GM19397 (cell line): ENCODE results near the gene NAALADL1.

ENCODE experiments used
- ATAC-seq: cut with Tn5 transposase; IDR thresholded peaks from one replicate; pipeline ENCODE4 v1.9.1; 2021; ENCODE audit warnings: mild to moderate bottlenecking, moderate library complexity; ENCODE audit not compliant: unreplicated experiment

The NAALADL1 gene

GRCh38 chr11:65083834-65084597 lies 25.7 kb upstream of the NAALADL1 start, which contains the start of the genes CDCA5 and ZFPL1:
CDCA5 (minus strand) TSS chr11:65084040; CDS start chr11:65083978, 62 bp downstream.
ZFPL1 (plus strand) TSS chr11:65084222; CDS start chr11:65084699, 477 bp downstream.
- peak; percentile 76 for ATAC-seq

- no peak for ATAC-seq
Measured at GRCh38 chr11:65083134-65083833, 24.9 kb upstream of the NAALADL1 start.

DNA sequence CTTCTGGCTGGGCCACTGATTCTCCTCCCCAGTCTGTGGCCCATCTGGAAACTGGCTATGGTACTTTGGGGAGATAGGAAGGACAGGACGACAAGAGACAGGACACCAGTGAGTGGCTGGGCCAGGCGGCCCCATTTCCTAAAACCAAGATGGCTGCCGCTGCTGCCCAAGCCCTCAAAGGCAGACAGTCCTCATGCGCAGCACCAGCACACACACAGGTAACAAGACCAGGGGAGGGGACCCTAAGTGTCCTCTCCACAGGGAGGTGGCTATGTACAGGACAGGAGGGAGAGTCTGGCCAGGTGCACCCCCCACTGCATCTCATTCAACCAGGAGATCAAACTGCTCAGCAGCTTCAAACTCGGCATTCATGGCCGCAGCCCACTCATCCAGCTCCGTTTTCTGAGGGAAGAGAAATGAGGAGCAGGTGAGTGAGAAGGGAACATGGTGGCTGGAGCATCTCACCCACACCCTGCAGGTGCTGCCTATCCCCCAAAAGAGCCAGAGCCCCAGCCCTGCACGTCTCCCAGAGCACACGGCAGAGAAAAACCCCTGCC lies 20.5 kb upstream of the NAALADL1 start:
- ATAC-seq: no peak

DNA sequence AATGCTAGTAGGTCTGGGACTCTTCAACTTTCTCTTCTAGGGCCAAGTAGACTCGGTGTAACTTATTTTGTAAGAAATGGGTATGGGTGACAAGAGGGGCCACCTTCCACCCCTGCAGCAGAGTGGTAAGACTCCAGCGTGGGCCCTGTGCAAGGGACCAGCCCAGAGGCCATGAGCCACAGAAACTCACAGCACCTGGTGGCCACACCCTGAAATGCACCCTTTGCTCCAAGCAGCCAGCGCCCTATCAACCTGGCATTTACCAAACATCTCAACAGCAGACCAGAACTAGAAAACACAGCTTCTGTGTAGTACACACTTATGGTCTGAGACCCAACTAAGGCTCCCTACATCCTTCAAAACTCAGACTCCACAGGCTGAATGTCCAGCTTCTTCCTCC lies 19.8 kb upstream of the NAALADL1 start:
- no peak for ATAC-seq

DNA sequence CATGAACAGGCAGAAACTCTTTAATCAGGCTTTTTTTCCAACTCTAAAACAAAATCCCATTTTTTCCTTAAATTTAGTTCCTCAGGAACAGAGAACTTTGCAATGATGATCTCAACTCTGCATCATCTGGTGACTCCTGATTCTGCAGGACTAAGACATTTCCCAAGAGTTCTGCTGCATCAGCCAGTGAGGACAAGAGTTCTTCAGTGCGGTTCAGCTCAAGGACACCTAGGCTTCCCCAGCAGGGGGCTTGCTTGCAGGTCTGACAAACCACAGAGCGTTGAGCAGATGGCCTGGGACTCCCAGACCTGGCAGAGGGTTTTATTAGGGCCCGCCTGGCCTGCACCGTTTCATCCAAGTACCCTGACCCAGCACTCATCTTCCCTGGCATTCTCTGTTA lies 19.1 kb upstream of the NAALADL1 start:
- ATAC-seq: no peak

DNA sequence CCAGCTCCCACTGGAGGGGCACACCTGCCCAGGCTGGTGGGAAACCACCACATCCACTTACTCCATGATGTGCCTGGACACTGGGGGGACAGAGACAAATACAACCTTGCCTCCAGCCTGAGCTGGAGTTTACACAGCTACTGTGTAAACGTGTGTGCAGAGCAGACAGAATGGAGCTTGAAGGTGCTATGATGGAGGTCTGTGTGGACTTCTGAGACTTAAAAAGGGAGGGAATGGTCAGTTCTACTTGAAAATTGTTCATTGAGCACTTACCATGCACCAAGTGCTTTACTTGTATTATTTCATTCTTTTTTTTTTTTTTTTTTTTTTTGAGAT lies 14.2 kb upstream of the NAALADL1 start:
- ATAC-seq: no peak

- ATAC-seq: no peak
Measured at GRCh38 chr11:65071907-65072630, 13.7 kb upstream of the NAALADL1 start.

- ATAC-seq: no peak
Measured at GRCh38 chr11:65069217-65069616, 10.9 kb upstream of the NAALADL1 start.

GRCh38 chr11:65067446-65067845 lies 9.1 kb upstream of the NAALADL1 start:
- ATAC-seq: no peak

DNA sequence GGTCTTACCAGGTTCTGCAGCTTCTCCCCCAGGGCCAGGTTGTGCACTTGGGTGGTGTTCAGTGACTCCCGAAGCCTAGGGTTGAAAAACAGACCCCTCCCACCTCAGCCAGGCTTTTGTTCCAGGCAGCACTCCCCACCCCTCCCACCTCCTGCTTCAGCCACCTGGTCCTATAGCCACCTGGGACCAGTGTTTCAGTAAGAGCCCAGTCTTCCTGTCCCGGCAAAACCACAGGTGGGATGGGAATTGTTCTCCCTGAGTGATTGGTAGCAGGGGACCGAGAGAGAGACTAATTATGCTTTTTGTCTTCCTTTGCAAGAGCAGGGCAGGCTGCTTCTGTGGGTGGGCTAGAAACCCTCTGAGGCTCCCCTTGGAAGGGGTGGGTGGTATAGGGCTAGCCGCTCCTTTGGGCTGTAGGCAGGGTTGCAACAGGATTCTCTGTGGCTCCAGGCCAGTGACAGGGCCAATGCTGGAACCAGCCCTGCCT lies 8.5 kb upstream of the NAALADL1 start:
- ATAC-seq: no peak

DNA sequence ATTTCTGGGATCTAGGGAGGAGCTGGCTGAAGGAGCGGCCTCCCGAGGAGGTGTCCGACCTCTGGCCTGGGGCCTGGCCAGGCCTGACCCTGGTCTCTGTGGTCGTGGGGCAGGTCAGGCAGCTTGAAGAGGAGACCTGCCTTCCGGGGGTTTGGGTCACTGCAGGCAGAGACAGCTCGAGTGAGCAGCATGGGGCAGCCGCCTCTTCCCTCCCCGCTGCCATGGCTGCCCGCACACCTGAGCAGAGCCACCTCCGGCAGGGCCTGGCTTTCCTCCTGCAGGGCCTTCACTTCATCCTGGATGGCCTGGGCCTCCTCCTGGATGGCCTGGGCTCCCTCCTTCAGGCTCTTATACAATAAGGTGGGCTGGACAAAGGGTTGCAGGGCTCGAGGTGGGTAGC lies 8.0 kb upstream of the NAALADL1 start:
- ATAC-seq: no peak

DNA sequence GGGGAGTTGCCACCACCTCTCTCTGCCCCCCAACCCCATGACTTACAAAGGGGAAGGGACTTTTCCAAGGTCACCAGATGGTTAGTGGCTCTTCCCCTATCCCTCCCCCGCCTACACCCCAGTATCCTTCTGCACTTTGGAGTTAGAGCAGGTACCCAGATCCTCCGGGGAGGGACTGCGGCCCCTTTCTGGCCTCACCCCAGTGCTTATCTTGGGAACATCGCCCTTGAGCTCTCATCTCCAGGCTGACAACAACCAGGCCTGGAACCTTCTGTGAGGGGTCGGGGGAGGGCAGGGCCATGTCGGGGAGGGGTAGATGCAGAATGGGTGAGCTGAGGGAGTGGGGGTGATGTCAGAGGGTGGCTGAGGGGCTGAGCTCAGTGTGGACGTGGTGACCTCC lies 7.5 kb upstream of the NAALADL1 start:
- ATAC-seq: no peak

DNA sequence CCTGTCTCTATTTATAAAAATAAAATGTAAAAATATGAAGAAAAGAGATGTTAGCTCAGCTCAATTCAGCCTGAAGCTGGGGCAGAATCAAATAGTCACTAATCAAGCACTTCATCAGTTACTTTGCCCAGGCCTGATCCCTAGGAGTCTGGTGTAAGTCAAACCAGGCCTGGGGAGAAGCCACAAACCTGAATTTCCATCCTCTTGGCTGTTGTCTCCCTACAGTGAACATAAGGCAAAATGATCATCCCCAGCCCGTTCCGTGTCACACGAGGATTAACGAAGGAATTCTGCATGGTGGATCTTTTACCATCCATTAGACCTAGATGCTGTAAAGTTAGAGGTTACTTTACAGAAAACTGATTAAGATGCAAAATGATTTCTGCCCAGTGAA lies 6.5 kb upstream of the NAALADL1 start:
- no peak for ATAC-seq

DNA sequence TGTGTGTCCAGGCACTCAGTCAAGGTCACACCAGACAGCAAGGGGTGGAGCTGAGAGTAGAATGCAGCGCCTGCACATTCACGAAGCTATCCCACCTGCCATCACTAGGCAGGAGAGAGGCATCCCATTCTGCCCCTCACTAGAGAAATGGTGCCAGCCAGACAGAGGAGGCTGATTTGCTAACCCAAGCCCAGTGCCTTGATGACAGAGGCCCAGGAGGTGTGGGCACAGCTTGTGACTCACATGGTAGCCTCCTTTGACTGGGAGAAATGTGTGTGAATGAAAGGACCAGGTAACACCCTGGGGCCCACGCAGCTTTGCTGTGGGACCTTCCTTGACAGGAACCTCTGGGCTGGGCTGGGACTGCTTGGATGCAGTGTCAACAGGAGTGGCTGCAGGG lies 5.2 kb upstream of the NAALADL1 start:
- no peak for ATAC-seq

- no peak for ATAC-seq
Measured at GRCh38 chr11:65060913-65061408, 2.6 kb upstream of the NAALADL1 start.

- no peak for ATAC-seq
Measured at GRCh38 chr11:65059959-65060824, 1.8 kb upstream of the NAALADL1 start.

GRCh38 chr11:65059523-65059922 lies 1.2 kb upstream of the NAALADL1 start:
- ATAC-seq: no peak

DNA sequence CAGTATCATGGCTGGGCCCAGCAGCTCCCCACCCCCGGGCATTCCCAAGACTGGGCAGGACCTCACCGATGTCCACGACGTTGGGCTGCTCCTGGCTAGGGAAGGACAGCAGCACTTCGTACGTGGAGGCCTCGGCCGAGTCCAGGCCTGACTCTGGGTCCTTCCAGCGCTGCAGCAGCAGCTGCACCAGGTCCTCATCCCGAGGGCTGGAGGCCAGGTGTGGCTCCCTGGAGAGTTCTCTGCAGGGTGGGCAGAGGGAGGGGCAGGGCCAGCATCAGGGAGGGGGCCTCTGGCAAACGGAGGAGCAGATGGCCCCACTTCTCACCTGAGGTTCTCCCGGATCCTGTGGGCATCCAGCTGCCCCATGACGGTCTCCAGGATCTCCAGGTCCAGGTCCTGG lies 341 bp downstream of the NAALADL1 start:
- ATAC-seq: no peak

GRCh38 chr11:65057526-65057925 lies 827 bp downstream of the NAALADL1 start:
- ATAC-seq: no peak

DNA sequence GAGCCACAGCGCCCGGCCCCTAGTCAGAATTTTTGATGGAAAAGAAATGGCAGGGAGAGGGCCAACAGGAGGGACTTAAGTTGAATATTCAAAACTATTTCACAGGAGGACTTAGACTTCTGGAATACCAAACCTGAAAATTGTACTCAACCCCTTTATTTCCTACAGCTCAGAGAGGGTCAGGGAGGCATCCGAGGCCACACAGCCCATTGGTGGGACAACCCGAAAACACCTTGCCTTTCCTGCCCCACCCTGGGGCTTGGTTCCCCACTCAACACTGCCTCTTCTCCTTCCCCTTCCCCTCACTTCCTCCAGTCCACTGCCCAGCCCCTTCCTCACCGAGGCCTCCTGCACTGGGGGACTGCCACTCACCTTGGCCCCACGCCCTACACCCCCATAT lies 1.4 kb downstream of the NAALADL1 start:
- no peak for ATAC-seq
